ENCODE measurements around the gene FAM180B.
"Not testable (repeated sequence)": the region's sequence is repeated elsewhere in the genome, so short reads cannot be mapped to it uniquely, and the experiment has no call there.

FAM180B gene

DNA sequence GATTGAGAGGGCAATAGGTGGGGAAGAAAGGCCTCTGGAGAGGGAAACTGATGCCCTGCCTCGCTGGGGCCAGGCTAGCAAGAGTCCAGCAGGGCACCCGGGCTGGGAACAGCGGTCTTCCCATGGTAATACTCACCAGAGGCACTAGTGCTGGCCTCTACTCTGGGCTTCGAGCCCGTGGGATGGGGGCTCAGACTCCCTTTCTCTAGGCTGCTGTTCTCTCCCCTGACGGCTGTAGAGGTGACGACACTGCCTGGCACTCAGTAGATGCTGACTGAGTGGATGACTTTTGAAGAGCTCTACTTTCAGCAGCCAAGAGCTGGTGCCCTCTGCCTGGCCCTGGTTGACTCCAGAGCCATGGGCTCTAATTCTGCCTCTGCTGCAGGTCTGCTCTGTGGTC is 8.6 kb downstream of the FAM180B start:
- no peak for DNase-seq (ENCODE audit: low read depth in 2 of 2)

DNA sequence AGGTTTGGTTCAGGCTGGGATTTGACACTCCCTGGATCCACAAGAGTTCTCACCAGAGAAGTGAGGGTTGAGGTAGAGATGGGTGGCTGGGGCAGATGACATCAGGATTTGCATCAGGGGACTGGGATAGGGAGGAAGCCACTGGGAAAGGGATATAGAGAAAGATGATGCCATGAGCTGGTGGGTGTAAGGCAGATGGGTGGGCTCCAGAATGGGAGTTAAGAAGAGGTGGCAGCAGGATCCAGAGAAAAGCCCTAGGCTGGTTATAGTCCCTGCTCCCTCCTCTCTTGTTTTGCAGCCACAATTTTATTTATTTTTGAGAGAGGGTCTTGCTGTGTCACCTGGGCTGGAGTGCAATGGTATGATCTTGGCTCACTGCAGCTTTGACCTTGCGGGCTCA is 9.5 kb downstream of the FAM180B start:
- no peak for DNase-seq (ENCODE audit: low read depth in 2 of 2)

- DNase-seq (ENCODE audit: low read depth in 2 of 2), result no peak
These were observed 13.4 kb downstream of the FAM180B start for GRCh38 chr11:47599902-47600301.

GRCh38 chr11:47603295-47603694 is 16.8 kb downstream of the FAM180B start:
- no peak for DNase-seq (ENCODE audit: low read depth in 2 of 2)

DNA sequence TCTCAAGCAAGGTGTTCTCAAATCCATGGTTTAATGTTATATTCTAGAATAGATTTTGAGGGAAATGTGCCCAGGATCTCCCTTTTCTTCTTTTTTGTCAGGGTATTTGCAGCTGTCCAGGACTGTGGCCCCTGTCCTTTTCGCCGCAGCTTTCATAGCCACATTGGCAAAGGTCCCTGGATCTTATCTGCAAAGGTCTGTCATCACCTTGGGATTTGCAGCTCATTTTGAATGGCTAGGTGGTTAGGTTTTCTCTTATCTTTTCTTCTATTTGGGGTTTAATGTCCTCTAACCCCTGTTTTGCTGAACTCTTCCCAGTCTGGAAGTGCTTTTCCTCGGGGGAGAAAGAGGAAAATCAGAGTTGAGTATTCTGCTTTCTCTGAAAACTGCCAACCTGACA is 19.4 kb downstream of the FAM180B start:
- DNase-seq (ENCODE audit: low read depth in 2 of 2), result no peak

DNA sequence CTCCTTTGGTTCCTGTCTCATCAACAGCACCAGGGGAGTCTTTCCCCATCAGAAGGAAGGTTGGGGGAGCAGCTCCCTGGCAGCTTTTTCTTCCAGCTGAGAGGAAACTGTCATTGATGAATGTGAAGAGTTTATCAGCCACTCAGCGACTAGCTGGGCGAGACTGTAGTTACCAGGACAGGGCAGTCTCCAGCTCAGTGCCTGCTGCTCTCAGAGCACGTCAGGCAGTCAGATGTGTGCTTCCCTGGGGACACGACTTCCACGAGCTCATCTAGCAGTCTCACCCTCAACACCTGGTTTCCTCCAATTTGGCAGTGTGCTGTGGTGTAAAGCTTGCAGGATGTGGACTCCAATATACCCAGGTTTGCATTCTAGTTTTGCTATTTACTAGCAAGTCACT is 20.3 kb downstream of the FAM180B start:
- DNase-seq (ENCODE audit: low read depth in 2 of 2), result no peak

DNA sequence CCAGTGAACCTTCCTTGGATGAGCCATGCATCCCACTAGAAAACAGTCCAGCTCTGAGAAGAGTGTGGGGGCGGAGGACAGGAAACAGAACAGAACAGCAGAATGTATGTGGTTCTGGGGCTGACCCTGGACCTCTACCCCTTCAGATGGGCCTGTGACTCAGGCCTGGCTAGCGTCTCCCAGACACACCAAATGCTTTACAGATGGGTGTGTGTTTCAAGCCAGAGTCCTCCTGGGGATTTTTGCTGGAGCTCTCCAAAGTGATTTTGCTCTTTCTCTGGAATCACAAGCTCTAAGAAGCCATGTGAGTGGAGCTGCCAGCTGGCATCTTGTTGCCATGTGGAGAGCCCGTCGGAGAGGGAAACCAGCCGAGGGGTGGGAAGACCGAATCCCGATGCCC is 20.9 kb downstream of the FAM180B start:
- no peak for DNase-seq (ENCODE audit: low read depth in 2 of 2)

DNA sequence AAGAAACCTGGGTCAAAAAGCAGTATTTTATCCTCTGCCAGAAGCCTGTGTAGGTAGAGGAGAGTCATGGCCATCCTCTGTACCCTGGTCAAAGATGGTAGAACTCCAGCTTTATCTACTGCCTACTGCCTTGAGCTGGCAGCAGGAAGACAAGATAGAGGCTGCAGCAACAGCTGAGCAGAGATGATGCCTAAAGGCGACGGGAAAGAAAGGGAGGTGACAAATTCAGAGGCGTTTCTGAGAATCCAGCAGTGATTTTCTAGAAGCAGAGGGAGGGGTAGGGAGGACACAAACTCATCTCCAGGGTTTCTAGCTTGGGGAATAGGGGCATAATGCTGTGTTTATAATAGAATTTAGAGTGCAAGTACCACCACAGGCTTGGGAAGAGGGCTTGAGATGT is 23.2 kb downstream of the FAM180B start:
- DNase-seq (ENCODE audit: low read depth in 2 of 2), result no peak

- no peak for DNase-seq (ENCODE audit: low read depth in 2 of 2)
These were observed 24.9 kb downstream of the FAM180B start for GRCh38 chr11:47611348-47611794.

DNA sequence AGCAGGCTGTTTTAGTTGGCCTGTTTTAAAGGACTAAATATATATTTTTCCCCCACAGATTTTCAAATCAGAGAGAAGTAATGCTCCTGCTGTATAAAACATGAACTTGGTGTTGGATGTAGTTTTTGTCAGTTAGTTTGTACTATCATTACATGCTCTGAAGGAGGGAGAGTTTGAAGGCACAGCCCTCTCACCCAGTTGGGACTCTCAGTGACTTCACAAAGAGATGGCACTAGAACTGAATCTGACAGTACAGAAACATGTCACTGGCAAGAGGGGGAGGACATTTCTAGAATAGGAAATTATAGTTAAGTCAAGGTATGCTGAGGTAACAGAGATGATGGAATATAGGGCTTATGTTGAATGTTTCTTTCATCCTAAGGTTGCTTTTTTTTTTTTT is 28.8 kb downstream of the FAM180B start:
- DNase-seq (ENCODE audit: low read depth in 2 of 2), result no peak

DNA sequence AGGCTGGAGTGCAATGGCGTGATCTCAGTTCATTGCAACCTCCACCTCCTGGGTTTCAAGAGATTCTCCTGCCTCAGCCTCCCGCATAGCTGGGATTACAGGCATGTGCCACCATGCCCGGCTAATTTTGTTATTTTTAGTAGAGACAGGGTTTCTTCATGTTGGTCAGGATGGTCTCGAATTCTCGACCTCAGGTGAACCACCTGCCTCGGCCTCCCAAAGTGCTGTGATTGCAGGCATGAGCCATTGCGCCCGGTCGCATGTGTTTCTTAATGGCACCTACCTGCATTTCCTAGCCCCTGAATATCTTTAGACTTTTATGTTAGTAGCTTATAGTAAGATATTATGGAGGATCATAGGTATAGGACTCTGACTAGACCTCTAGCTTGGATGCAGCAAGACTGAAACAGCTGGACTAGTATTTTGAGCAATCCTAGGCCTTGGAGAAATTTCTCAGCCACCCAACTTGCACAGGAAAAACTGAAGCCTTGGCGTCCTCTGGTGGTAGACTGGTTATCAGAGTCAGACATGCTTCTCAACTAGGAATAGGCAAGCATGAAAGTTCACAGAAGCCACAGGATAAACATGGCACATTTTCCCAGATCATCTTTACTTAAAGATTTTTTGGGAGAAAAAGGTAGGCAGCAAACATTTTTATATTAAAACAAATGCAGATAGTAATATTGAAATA is 30.4 kb downstream of the FAM180B start:
- no peak for DNase-seq (ENCODE audit: low read depth in 2 of 2)

DNA sequence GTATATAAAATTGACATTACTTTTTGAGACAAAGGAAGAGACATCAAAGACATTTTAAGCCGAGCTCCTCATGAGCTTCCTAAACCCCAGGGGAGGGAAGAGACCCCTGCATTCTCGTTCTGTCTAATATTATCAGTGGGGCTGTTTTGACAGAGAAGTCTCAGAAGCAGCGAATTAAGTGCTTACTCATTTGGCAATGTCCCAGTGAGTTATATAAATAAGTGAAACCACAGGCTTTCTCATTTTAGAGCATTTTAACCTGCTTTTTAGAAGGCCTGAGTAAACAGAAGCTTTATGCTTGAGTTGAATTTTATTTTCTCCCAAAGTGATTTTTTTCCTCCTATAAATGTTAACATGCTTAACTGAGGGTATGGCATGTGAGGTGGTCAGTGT is 30.9 kb downstream of the FAM180B start:
- no peak for DNase-seq (ENCODE audit: low read depth in 2 of 2)

DNA sequence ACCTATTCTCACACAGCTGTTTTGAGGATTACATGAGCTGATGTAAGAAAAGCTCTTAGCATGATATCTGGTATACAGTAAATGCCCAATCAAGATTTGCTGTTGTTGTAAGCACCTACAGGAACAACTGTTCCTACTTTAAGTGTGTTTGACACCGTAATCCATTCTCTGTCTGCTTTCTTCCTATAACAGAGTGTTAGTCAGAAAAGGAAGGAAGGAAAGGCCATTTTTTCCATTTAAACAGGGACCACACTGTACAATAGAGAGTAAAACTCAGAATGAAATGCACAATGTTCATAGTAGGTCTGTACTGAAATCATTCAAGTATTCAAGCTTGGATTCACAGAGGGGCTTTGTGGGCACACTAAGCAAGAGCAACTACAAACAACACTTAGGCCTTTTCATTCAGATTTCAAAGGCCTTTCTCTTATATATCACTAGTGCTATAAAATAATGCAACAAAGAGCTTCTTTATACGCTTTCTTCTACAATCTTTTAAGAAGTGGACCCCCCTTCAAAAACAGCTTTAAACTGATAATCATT is 34.4 kb downstream of the FAM180B start:
- no peak for DNase-seq (ENCODE audit: low read depth in 2 of 2)

GRCh38 chr11:47626234-47626633 is 39.8 kb downstream of the FAM180B start:
- no peak for DNase-seq (ENCODE audit: low read depth in 2 of 2)

GRCh38 chr11:47628026-47628425 is 41.5 kb downstream of the FAM180B start:
- DNase-seq (ENCODE audit: low read depth in 2 of 2), result no peak

DNA sequence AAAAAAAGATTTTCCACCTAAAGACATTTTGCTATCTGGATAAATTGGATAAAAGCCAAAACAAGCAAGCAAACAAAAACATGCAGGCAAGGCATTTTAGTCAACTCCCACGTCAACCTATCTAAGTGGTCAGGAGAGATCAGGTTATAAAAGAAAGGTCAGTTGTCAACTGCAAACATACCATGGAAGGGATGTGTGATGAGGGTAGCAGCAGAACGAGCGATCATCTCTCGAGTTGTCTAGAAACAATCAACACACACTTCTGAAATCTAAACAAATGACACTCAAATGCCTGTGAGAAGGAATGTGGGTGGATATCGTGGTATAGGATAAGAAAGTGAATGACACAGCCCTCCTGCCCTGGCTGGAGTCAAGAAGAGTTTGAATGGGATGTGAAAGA is 45.0 kb downstream of the FAM180B start:
- no peak for DNase-seq (ENCODE audit: low read depth in 2 of 2)

DNA sequence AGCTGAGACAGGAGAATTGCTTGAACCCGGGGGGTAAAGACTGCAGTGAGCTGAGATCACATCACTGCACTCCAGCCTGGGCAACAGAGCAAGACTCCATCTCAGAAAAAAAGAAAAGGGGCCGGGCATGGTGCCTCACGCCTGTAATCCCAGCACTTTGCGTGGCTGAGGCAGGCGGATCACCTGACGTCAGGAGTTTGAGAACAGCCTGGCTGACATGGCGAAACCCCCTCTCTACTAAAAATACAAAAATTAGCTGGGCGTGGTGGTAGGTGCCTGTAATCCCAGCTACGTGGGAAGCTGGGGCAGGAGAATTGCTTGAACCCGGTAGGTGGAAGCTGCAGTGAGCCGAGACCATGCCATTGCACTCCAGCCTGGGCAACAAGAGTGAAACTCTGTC is 49.9 kb downstream of the FAM180B start:
- not testable (repeated sequence) for DNase-seq (ENCODE audit: low read depth in 2 of 2)
